ENCODE results near the gene WASL. TPM values are rescaled to one million over a fixed set of nuclear protein-coding genes. Genes with fewer than 3 reads are reported as not detected.

Gene WASL
- total RNA-seq, 4 donors from 2014 or later = 29.3 to 40.0 (median 29.7) TPM

DNA sequence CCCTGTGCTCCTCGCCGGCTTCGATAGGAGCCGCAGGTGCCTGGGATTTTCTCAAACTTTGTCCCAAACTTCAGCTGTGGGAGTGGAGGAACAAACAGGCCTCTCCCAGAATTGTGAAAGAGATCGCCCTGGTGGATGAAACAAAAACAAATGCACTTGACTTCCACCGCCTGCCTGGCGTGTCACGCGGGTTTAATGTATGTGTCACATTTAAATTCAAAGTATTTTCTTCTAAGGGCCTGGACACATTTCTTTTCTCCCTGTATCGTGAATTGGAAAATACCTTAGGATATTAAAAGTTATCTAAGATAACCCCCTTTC, 694 bp upstream of the WASL start:
- H3K4me3 ChIP-seq = peak overlapping the region; percentile 79
- under 1% methylated on average over 10 of the region's 10 CpGs for WGBS
- DNase-seq (ENCODE audit: low spot score in 2 of 2) = no peak
- peak overlapping the region; percentile 98 for H3K27ac ChIP-seq
- H3K27me3 ChIP-seq = no peaks in the 10 kb centered on the region
- H3K36me3 ChIP-seq = no peaks in the 10 kb centered on the region
- peaks cover 59% of the 10 kb centered on the region for H3K4me1 ChIP-seq
- no peaks in the 10 kb centered on the region for H3K9me3 ChIP-seq
- TF ChIP-seq POLR2AphosphoS5 (IDR thresholded peaks at IDR 0.05) (peak in 1 of 3 donors; percentile 6), POLR2A (IDR thresholded peaks at IDR 0.05) (no peak)
- TF ChIP-seq, protein P1, sequence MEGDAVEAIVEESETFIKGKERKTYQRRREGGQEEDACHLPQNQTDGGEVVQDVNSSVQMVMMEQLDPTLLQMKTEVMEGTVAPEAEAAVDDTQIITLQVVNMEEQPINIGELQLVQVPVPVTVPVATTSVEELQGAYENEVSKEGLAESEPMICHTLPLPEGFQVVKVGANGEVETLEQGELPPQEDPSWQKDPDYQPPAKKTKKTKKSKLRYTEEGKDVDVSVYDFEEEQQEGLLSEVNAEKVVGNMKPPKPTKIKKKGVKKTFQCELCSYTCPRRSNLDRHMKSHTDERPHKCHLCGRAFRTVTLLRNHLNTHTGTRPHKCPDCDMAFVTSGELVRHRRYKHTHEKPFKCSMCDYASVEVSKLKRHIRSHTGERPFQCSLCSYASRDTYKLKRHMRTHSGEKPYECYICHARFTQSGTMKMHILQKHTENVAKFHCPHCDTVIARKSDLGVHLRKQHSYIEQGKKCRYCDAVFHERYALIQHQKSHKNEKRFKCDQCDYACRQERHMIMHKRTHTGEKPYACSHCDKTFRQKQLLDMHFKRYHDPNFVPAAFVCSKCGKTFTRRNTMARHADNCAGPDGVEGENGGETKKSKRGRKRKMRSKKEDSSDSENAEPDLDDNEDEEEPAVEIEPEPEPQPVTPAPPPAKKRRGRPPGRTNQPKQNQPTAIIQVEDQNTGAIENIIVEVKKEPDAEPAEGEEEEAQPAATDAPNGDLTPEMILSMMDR (IDR thresholded peaks at IDR 0.05) = peak in 1 of 2 donors; percentile 6

DNA sequence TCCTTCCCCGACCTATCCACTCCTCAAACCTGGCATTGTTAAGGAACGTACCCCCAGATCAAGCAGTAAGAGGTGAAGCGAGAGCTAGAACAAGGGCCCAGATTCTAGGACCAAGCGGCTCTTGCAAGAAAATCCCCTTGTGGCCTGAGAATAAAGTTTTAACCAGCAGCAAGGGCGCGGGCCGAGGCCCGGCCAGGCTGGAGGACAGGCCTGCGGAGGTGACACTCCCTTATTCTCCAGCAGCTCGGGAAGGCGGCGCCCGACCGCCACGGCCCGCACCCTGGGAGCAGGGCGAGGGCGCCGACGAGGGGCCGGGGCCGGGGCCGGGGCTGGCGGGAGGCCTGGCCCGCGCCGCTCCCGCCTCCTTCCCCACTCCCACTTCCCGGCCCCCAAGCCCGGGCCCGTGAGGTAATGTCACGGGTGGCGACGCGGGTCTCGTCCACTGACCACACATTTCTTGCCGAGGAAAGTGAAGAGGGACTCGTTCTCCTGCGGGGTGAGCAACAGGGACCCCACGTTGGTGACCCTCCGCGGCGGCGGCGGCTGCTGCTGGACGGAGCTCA, 551 bp downstream of the WASL start:
- Histone ChIP-seq H3K4me1 (peaks cover 64% of the 10 kb centered on the region), H3K27ac (peak overlapping the region; percentile 98), H3K36me3 (no peaks in the 10 kb centered on the region), H3K4me3 (peak overlapping the region; percentile 79), H3K27me3 (no peaks in the 10 kb centered on the region), H3K9me3 (no peaks in the 10 kb centered on the region)
- TF ChIP-seq POLR2A (IDR thresholded peaks at IDR 0.05) (no peak), POLR2AphosphoS5 (IDR thresholded peaks at IDR 0.05) (no peak), EP300 (IDR thresholded peaks at IDR 0.05) (no peak)
- TF ChIP-seq, protein P1 (IDR thresholded peaks at IDR 0.05) = no peak
- DNase-seq (ENCODE audit: low spot score in 2 of 2) = peak; percentile 80 to 83
- 2% methylated on average over 21 of the region's 46 CpGs for whole genome bisulfite sequencing

DNA sequence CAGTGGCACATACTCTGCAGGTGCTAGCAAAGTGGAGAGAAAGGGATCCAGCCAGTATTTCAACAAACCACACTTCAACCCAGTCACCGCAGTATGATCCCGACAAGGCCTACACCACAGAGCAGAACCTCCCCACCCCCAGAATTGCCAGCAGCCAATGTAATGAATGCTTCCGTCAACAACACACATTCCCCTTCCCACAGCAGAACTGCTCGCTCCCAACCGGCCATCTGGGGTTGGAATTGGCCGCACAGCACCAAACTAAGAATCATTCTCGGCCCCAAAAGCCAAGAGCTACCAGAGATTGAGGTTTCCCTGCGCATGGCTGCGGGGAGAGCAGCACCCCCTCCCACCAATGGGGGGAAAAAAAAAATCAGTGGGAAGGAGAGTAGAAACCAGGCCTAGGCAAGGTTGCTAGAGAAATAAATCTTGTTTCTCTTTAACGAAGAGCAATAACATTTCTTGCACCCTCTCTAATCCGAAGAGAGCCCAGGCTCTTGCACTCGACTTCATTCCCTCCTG, 1.1 kb downstream of the WASL start:
- 0% methylated on average over 12 of the region's 12 CpGs for WGBS
- Histone ChIP-seq H3K4me3 (peak overlapping the region; percentile 79), H3K4me1 (peaks cover 67% of the 10 kb centered on the region), H3K27ac (peak overlapping the region; percentile 98), H3K27me3 (no peaks in the 10 kb centered on the region), H3K9me3 (no peaks in the 10 kb centered on the region), H3K36me3 (no peaks in the 10 kb centered on the region)
- peak; percentile 67 to 79 for DNase-seq (ENCODE audit: low spot score in 2 of 2)
- no peak for TF ChIP-seq EP300 (IDR thresholded peaks at IDR 0.05)
- peak in 1 of 3 donors; percentile 15 for TF ChIP-seq POLR2AphosphoS5 (IDR thresholded peaks at IDR 0.05)

DNA sequence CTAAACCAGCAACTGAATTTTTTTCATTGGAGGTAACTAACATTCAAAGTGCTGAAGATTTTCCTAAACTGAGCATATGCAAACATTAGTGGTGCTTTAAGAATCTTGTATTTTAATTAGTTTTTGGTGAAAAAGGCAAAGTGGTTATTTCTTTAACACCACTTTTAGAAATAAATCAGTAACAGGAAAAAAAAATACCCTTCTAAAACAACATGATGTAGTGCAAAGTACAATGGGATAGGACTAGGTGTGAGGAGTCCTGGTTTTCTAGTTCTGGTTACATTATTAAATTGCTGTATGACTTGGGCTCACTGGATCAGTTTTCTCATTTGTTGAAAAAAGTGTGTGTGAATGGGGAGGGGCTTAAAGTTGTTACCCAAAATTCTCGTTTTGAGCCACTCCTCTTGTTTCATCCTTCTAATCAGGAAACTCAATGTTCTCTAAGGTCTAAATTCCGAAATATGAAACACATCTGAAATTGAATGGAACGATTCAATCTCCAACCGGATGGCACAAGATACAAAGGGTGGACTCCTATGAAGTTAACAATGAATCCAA, 1.8 kb downstream of the WASL start:
- Histone ChIP-seq H3K27me3 (no peaks in the 10 kb centered on the region), H3K4me3 (peak overlapping the region; percentile 79), H3K4me1 (peaks cover 64% of the 10 kb centered on the region), H3K27ac (peak overlapping the region; percentile 98), H3K36me3 (no peaks in the 10 kb centered on the region), H3K9me3 (no peaks in the 10 kb centered on the region)
- no peak for DNase-seq (ENCODE audit: low spot score in 2 of 2)
- TF ChIP-seq, protein P1 (IDR thresholded peaks at IDR 0.05) = no peak
- TF ChIP-seq EP300 (IDR thresholded peaks at IDR 0.05) (no peak), POLR2A (IDR thresholded peaks at IDR 0.05) (no peak), POLR2AphosphoS5 (IDR thresholded peaks at IDR 0.05) (no peak)
- WGBS = 4% methylated on average over 4 of the region's 4 CpGs

DNA sequence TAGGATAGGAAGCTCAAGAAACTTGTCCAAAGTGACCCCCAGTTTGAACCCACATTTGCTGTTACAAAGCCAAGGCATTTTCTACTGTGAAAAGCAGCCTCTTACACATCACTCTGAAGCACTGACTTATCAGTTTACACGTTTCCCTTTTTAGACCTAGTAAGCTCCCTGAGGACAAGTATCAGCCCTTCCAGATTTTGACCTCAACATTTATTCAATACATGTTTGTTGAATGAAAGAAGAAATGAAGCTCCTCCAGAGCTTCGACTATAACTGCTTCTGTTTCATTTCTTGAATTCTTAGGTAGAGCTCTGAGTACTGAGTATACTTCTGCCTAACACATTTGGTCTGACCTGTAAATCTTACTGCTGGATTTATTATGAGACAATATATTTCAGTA, 2.7 kb downstream of the WASL start:
- TF ChIP-seq, protein P1 (IDR thresholded peaks at IDR 0.05) = no peak
- TF ChIP-seq POLR2A (IDR thresholded peaks at IDR 0.05) (no peak), EP300 (IDR thresholded peaks at IDR 0.05) (no peak), POLR2AphosphoS5 (IDR thresholded peaks at IDR 0.05) (no peak)
- DNase-seq (ENCODE audit: low spot score in 2 of 2) = no peak
- WGBS = 33% methylated on average over 2 of the region's 2 CpGs
- H3K4me3 ChIP-seq = no peak overlapping the region
- H3K9me3 ChIP-seq = no peaks in the 10 kb centered on the region
- H3K4me1 ChIP-seq = peaks cover 58% of the 10 kb centered on the region
- no peaks in the 10 kb centered on the region for H3K36me3 ChIP-seq
- H3K27ac ChIP-seq = no peak overlapping the region
- no peaks in the 10 kb centered on the region for H3K27me3 ChIP-seq
